ENCODE results near the gene MARK2. TPM values are rescaled to one million over a fixed set of nuclear protein-coding genes. Genes with fewer than 3 reads are reported as not detected.

MARK2 gene
- total and polyA plus RNA-seq, 2 donors = 12.7 to 17.5 TPM

DNA sequence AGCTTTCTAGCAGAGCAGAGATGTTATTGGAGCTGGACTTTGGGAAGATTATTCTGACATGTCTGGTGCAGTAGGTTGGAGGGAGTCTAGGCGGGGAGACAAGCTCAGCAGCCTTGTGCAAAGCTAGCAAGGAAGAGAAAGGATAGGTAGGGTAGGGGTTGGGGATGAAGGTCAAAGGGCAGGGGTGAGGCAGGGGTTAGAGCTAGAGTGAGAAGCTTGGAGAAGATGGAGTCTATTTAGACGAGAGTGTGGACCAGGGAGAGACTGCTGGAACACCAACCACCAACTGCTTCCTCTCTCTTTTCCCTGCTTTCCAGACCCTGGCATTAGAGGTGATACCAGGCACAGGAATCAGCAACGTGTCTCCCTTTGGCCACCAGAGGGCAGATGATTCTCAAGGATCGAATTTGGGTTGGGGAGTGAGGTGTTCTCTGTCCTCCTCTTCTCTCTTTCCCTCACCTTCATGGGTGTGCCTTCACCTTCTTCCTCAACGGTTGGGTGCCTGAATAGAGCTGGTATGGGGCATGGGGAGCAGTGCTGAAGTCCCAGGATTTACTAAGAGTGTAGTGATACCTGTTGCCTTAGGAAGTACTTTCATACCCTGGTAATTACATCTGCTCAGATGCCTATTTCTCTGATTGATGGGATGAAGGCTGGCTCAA lies 1.8 kb upstream of the MARK2 start:
- Histone ChIP-seq H3K4me1 (ENCODE audit: control insufficient read depth in 2 of 2, insufficient read depth in 2 of 2, low read length in 2 of 2) (peaks cover 27 to 36% of the 10 kb centered on the region in 2 donors), H3K36me3 (ENCODE audit: control insufficient read depth in 2 of 2, insufficient read depth in 2 of 2, low read length in 1 of 2) (peaks cover 0 to 9% of the 10 kb centered on the region in 2 donors), H3K27me3 (ENCODE audit: control insufficient read depth in 2 of 2, insufficient read depth in 1 of 2, low read length in 1 of 2) (no peaks in the 10 kb centered on the region), H3K9me3 (ENCODE audit: control insufficient read depth in 2 of 2, insufficient read depth in 1 of 2, low read length in 1 of 2) (no peaks in the 10 kb centered on the region), H3K4me3 (ENCODE audit: low read length in 2 of 2) (no peak overlapping the region), H3K27ac (ENCODE audit: low read depth in 1 of 2, low read length in 1 of 2) (peak overlapping the region in 1 of 2 donors; percentile 81)
- WGBS = 16% methylated on average over 5 of the region's 5 CpGs
- DNase-seq (ENCODE audit: low read depth in 6 of 9, low spot score in 9 of 9) = peak; percentile 39 to 88 (median 73)

GRCh38 chr11:63837739-63838138 lies 1.2 kb upstream of the MARK2 start:
- H3K4me1 ChIP-seq (ENCODE audit: control insufficient read depth in 2 of 2, insufficient read depth in 2 of 2, low read length in 2 of 2) = peaks cover 24 to 35% of the 10 kb centered on the region in 2 donors
- H3K27ac ChIP-seq (ENCODE audit: low read depth in 1 of 2, low read length in 1 of 2) = peak overlapping the region; percentile 36 to 81
- no peaks in the 10 kb centered on the region for H3K9me3 ChIP-seq (ENCODE audit: control insufficient read depth in 2 of 2, insufficient read depth in 1 of 2, low read length in 1 of 2)
- 48% methylated on average over 5 of the region's 5 CpGs for WGBS
- peaks cover 0 to 15% of the 10 kb centered on the region in 2 donors for H3K36me3 ChIP-seq (ENCODE audit: control insufficient read depth in 2 of 2, insufficient read depth in 2 of 2, low read length in 1 of 2)
- H3K4me3 ChIP-seq (ENCODE audit: low read length in 2 of 2) = no peak overlapping the region
- DNase-seq (ENCODE audit: low read depth in 6 of 9, low spot score in 9 of 9) = peak in 1 of 9 donors; percentile 29
- no peaks in the 10 kb centered on the region for H3K27me3 ChIP-seq (ENCODE audit: control insufficient read depth in 2 of 2, insufficient read depth in 1 of 2, low read length in 1 of 2)

DNA sequence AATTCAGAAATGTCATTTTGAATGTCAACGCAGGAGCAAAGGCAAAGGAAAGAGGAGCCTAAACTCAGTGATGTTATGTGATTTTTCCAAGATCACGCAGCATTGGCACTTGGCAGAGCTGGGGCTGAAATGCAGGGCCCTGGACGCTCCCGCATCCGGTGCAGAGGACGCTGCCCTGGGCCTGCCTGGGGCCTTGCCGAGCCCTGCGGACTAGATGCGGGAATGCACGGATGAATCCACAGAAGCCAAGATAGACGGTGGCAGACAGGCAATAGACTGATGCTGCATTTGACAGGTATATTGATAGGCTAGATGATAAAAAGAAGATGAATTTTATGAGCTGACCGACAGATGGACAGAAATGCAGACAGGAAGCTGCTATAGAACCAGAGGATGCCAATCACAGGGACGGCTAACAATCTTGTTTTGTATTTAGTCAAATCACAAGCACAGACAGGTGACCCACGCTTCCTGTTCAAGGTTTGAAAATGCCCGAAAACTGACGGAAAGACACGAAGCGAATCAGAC lies 696 bp upstream of the MARK2 start:
- Histone ChIP-seq H3K36me3 (ENCODE audit: control insufficient read depth in 2 of 2, insufficient read depth in 2 of 2, low read length in 1 of 2) (peaks cover 4 to 19% of the 10 kb centered on the region in 2 donors), H3K9me3 (ENCODE audit: control insufficient read depth in 2 of 2, insufficient read depth in 1 of 2, low read length in 1 of 2) (no peaks in the 10 kb centered on the region), H3K27me3 (ENCODE audit: control insufficient read depth in 2 of 2, insufficient read depth in 1 of 2, low read length in 1 of 2) (no peaks in the 10 kb centered on the region), H3K4me1 (ENCODE audit: control insufficient read depth in 2 of 2, insufficient read depth in 2 of 2, low read length in 2 of 2) (peaks cover 27 to 37% of the 10 kb centered on the region in 2 donors), H3K4me3 (ENCODE audit: low read length in 2 of 2) (peak overlapping the region in 1 of 2 donors; percentile 2), H3K27ac (ENCODE audit: low read depth in 1 of 2, low read length in 1 of 2) (peak overlapping the region; percentile 81 to 90)
- DNase-seq (ENCODE audit: low read depth in 6 of 9, low spot score in 9 of 9) = peak in 1 of 9 donors; percentile 96
- WGBS = 44% methylated on average over 18 of the region's 18 CpGs

DNA sequence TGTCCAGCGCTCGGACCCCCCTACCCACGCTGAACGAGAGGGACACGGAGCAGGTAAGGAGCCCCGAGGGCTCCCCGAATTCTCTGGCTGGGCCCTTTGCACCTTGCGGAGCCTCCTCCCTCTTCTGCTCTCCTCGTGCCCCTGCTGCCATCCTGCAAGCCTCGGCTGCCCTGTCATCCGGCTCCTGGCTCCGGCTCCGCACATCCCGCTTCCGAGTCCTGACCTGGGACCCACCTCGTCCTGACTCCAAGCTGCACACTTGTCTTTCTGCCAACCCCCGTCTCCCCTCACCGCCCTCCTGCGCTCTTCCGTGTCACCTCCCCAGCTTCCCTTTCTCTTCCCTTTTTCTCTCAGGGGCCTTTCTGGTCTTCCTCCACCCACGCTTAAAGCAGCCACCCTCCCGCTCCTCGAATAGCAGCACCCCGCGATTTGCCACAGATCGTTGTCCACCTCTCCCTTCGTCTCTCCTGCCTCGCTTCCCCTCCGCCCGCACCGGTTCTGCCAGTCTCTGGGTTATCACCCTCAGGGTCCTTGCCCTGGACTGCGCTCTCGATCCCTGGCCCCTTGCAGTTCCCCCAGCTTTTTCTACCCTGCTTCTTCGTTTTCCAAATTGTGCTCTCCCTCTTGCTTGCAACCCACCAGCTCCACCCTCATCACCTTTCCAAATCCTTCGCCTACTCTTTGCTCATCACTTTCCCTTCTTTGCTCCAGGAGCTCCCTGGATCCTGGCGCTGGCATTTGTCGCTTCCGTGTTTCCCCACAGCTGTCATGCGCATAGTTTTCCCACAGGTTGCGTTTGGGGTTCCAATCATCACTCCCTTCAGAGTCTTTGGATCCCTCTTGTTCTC lies 822 bp downstream of the MARK2 start:
- no peaks in the 10 kb centered on the region for H3K27me3 ChIP-seq (ENCODE audit: control insufficient read depth in 2 of 2, insufficient read depth in 1 of 2, low read length in 1 of 2)
- peak overlapping the region; percentile 79 to 86 for H3K4me3 ChIP-seq (ENCODE audit: low read length in 2 of 2)
- peak in 4 of 9 donors; percentile 29 to 47 (median 35) for DNase-seq (ENCODE audit: low read depth in 6 of 9, low spot score in 9 of 9)
- H3K9me3 ChIP-seq (ENCODE audit: control insufficient read depth in 2 of 2, insufficient read depth in 1 of 2, low read length in 1 of 2) = no peaks in the 10 kb centered on the region
- peaks cover 27 to 38% of the 10 kb centered on the region in 2 donors for H3K4me1 ChIP-seq (ENCODE audit: control insufficient read depth in 2 of 2, insufficient read depth in 2 of 2, low read length in 2 of 2)
- H3K27ac ChIP-seq (ENCODE audit: low read depth in 1 of 2, low read length in 1 of 2) = peak overlapping the region; percentile 26 to 82
- WGBS = 3% methylated on average over 39 of the region's 40 CpGs
- peaks cover 13 to 30% of the 10 kb centered on the region in 2 donors for H3K36me3 ChIP-seq (ENCODE audit: control insufficient read depth in 2 of 2, insufficient read depth in 2 of 2, low read length in 1 of 2)

GRCh38 chr11:63840356-63841060 lies 1.6 kb downstream of the MARK2 start:
- DNase-seq (ENCODE audit: low read depth in 6 of 9, low spot score in 9 of 9) = peak in 2 of 9 donors; percentile 20 to 53
- H3K4me1 ChIP-seq (ENCODE audit: control insufficient read depth in 2 of 2, insufficient read depth in 2 of 2, low read length in 2 of 2) = peaks cover 33 to 44% of the 10 kb centered on the region in 2 donors
- peak overlapping the region; percentile 26 to 54 for H3K27ac ChIP-seq (ENCODE audit: low read depth in 1 of 2, low read length in 1 of 2)
- H3K36me3 ChIP-seq (ENCODE audit: control insufficient read depth in 2 of 2, insufficient read depth in 2 of 2, low read length in 1 of 2) = peaks cover 21 to 38% of the 10 kb centered on the region in 2 donors
- 13% methylated on average over 13 of the region's 13 CpGs for WGBS
- peak overlapping the region; percentile 79 to 86 for H3K4me3 ChIP-seq (ENCODE audit: low read length in 2 of 2)
- no peaks in the 10 kb centered on the region for H3K27me3 ChIP-seq (ENCODE audit: control insufficient read depth in 2 of 2, insufficient read depth in 1 of 2, low read length in 1 of 2)
- H3K9me3 ChIP-seq (ENCODE audit: control insufficient read depth in 2 of 2, insufficient read depth in 1 of 2, low read length in 1 of 2) = no peaks in the 10 kb centered on the region

GRCh38 chr11:63841554-63841953 lies 2.6 kb downstream of the MARK2 start:
- peak in 1 of 9 donors; percentile 39 for DNase-seq (ENCODE audit: low read depth in 6 of 9, low spot score in 9 of 9)
- H3K27me3 ChIP-seq (ENCODE audit: control insufficient read depth in 2 of 2, insufficient read depth in 1 of 2, low read length in 1 of 2) = no peaks in the 10 kb centered on the region
- H3K9me3 ChIP-seq (ENCODE audit: control insufficient read depth in 2 of 2, insufficient read depth in 1 of 2, low read length in 1 of 2) = no peaks in the 10 kb centered on the region
- H3K4me1 ChIP-seq (ENCODE audit: control insufficient read depth in 2 of 2, insufficient read depth in 2 of 2, low read length in 2 of 2) = peaks cover 35 to 44% of the 10 kb centered on the region in 2 donors
- 71% methylated on average over 3 of the region's 3 CpGs for WGBS
- H3K4me3 ChIP-seq (ENCODE audit: low read length in 2 of 2) = peak overlapping the region in 1 of 2 donors; percentile 86
- no peak overlapping the region for H3K27ac ChIP-seq (ENCODE audit: low read depth in 1 of 2, low read length in 1 of 2)
- H3K36me3 ChIP-seq (ENCODE audit: control insufficient read depth in 2 of 2, insufficient read depth in 2 of 2, low read length in 1 of 2) = peaks cover 23 to 43% of the 10 kb centered on the region in 2 donors

GRCh38 chr11:63843041-63843440 lies 4.1 kb downstream of the MARK2 start:
- DNase-seq (ENCODE audit: low read depth in 6 of 9, low spot score in 9 of 9) = no peak
- Histone ChIP-seq H3K27me3 (ENCODE audit: control insufficient read depth in 2 of 2, insufficient read depth in 1 of 2, low read length in 1 of 2) (no peaks in the 10 kb centered on the region), H3K27ac (ENCODE audit: low read depth in 1 of 2, low read length in 1 of 2) (peak overlapping the region; percentile 2 to 33), H3K36me3 (ENCODE audit: control insufficient read depth in 2 of 2, insufficient read depth in 2 of 2, low read length in 1 of 2) (peaks cover 23 to 53% of the 10 kb centered on the region in 2 donors), H3K4me1 (ENCODE audit: control insufficient read depth in 2 of 2, insufficient read depth in 2 of 2, low read length in 2 of 2) (peaks cover 28 to 45% of the 10 kb centered on the region in 2 donors), H3K9me3 (ENCODE audit: control insufficient read depth in 2 of 2, insufficient read depth in 1 of 2, low read length in 1 of 2) (no peaks in the 10 kb centered on the region), H3K4me3 (ENCODE audit: low read length in 2 of 2) (no peak overlapping the region)
- WGBS = 50% methylated on average over 1 of the region's 1 CpG

- 95% methylated on average over 4 of the region's 4 CpGs for WGBS
- Histone ChIP-seq H3K9me3 (ENCODE audit: control insufficient read depth in 2 of 2, insufficient read depth in 1 of 2, low read length in 1 of 2) (no peaks in the 10 kb centered on the region), H3K4me3 (ENCODE audit: low read length in 2 of 2) (no peak overlapping the region), H3K27ac (ENCODE audit: low read depth in 1 of 2, low read length in 1 of 2) (peak overlapping the region in 1 of 2 donors; percentile 37), H3K27me3 (ENCODE audit: control insufficient read depth in 2 of 2, insufficient read depth in 1 of 2, low read length in 1 of 2) (no peaks in the 10 kb centered on the region), H3K4me1 (ENCODE audit: control insufficient read depth in 2 of 2, insufficient read depth in 2 of 2, low read length in 2 of 2) (peaks cover 25 to 42% of the 10 kb centered on the region in 2 donors), H3K36me3 (ENCODE audit: control insufficient read depth in 2 of 2, insufficient read depth in 2 of 2, low read length in 1 of 2) (peaks cover 28 to 64% of the 10 kb centered on the region in 2 donors)
- DNase-seq (ENCODE audit: low read depth in 6 of 9, low spot score in 9 of 9) = no peak
These were observed 5.9 kb downstream of the MARK2 start for GRCh38 chr11:63844836-63845235.

Measured in thymus (tissue), 11 donors.